Parathyroid adenoma (tissue), 2 donors: ENCODE results near the gene PLA2R1.

ENCODE experiments used
- H2AFZ ChIP-seq: fragments of 300-600 bp; sonication (generic); one replicate; pipeline ENCODE4 v1.7.0; 2017; ENCODE audit warnings: antibody characterized with exemption, mild to moderate bottlenecking
- H3K27ac ChIP-seq: fragments of 300-600 bp; sonication (generic); one replicate; pipeline ENCODE4 v1.7.0; 2017
- H3K27me3 ChIP-seq: fragments of 300-600 bp; sonication (generic); one replicate; pipeline ENCODE4 v1.7.0; 2017; ENCODE audit warnings: low read length; ENCODE audit not compliant: control insufficient read depth, insufficient read depth
- H3K36me3 ChIP-seq: fragments of 300-600 bp; sonication (generic); one replicate; pipeline ENCODE4 v1.7.0; 2017; ENCODE audit warnings: low read length; ENCODE audit not compliant: control insufficient read depth, insufficient read depth
- H3K4me1 ChIP-seq: fragments of 300-600 bp; sonication (generic); one replicate; pipeline ENCODE4 v1.7.0; 2017; ENCODE audit warnings: control low read depth
- H3K4me2 ChIP-seq: fragments of 300-600 bp; sonication (generic); one replicate; pipeline ENCODE4 v1.7.0; 2017; ENCODE audit warnings: low read length
- H3K4me3 ChIP-seq: fragments of 300-600 bp; sonication (generic); one replicate; pipeline ENCODE4 v1.7.0; 2017; ENCODE audit warnings: low read depth, low read length
- H3K79me2 ChIP-seq: fragments of 300-600 bp; sonication (generic); one replicate; pipeline ENCODE4 v1.7.0; 2017; ENCODE audit warnings: control low read depth
- H3K9ac ChIP-seq: fragments of 300-600 bp; sonication (generic); one replicate; pipeline ENCODE4 v1.7.0; 2017; ENCODE audit warnings: mild to moderate bottlenecking
- H3K9me3 ChIP-seq: fragments of 300-600 bp; sonication (generic); one replicate; pipeline ENCODE4 v1.7.0; 2017; ENCODE audit warnings: low read length; ENCODE audit not compliant: control insufficient read depth
- CTCF ChIP-seq: fragments of 300-600 bp; sonication (generic); IDR thresholded peaks from one replicate; pipeline ENCODE4 v1.7.0; 2017; ENCODE audit warnings: antibody characterized with exemption, mild to moderate bottlenecking
- donor health status: primary hyperparathyroidism.

The PLA2R1 gene

GRCh38 chr2:159913900-159914299 is 148.5 kb downstream of the PLA2R1 start:
- no peak overlapping the region for H2AFZ ChIP-seq
- H3K4me3 ChIP-seq, result no peak overlapping the region
- H3K4me2 ChIP-seq, result no peak overlapping the region
- no peaks in the 10 kb centered on the region for H3K4me1 ChIP-seq
- H3K79me2 ChIP-seq, result no peaks in the 10 kb centered on the region
- no peaks in the 10 kb centered on the region for H3K9me3 ChIP-seq
- H3K9ac ChIP-seq, result no peak overlapping the region
- H3K27me3 ChIP-seq, result no peaks in the 10 kb centered on the region
- H3K36me3 ChIP-seq, result no peaks in the 10 kb centered on the region
- H3K27ac ChIP-seq, result no peak overlapping the region
- TF ChIP-seq CTCF, result no peak

- Histone ChIP-seq H3K4me1 (no peaks in the 10 kb centered on the region), H3K27me3 (no peaks in the 10 kb centered on the region)
Observed at GRCh38 chr2:159912580-159912979, 149.8 kb downstream of the PLA2R1 start.

GRCh38 chr2:159910951-159911350 is 151.5 kb downstream of the PLA2R1 start:
- H3K79me2 ChIP-seq, result no peaks in the 10 kb centered on the region
- no peaks in the 10 kb centered on the region for H3K36me3 ChIP-seq
- no peaks in the 10 kb centered on the region for H3K9me3 ChIP-seq
- no peaks in the 10 kb centered on the region for H3K4me1 ChIP-seq
- H3K4me3 ChIP-seq, result no peak overlapping the region
- no peak overlapping the region for H3K9ac ChIP-seq
- no peak overlapping the region for H3K4me2 ChIP-seq
- no peak overlapping the region for H2AFZ ChIP-seq
- no peak for TF ChIP-seq CTCF
- H3K27me3 ChIP-seq, result no peaks in the 10 kb centered on the region
- H3K27ac ChIP-seq, result no peak overlapping the region

More at GRCh38 chr2:159912580-159912979, 149.8 kb downstream of the PLA2R1 start:
- Histone ChIP-seq H3K9ac (no peak overlapping the region), H3K79me2 (no peaks in the 10 kb centered on the region), H3K4me2 (no peak overlapping the region), H3K27ac (no peak overlapping the region), H3K9me3 (no peaks in the 10 kb centered on the region), H3K36me3 (no peaks in the 10 kb centered on the region), H2AFZ (no peak overlapping the region), H3K4me3 (no peak overlapping the region)
- no peak for TF ChIP-seq CTCF

- Histone ChIP-seq H3K4me1 (no peaks in the 10 kb centered on the region), H3K4me2 (no peak overlapping the region), H3K4me3 (no peak overlapping the region), H2AFZ (no peak overlapping the region), H3K27me3 (no peaks in the 10 kb centered on the region), H3K27ac (no peak overlapping the region), H3K79me2 (no peaks in the 10 kb centered on the region), H3K9ac (no peak overlapping the region), H3K36me3 (no peaks in the 10 kb centered on the region), H3K9me3 (no peaks in the 10 kb centered on the region)
- TF ChIP-seq CTCF, result no peak
Observed at GRCh38 chr2:159908623-159909022, 153.8 kb downstream of the PLA2R1 start.

- Histone ChIP-seq H3K9ac (no peak overlapping the region), H3K27ac (no peak overlapping the region), H2AFZ (no peak overlapping the region), H3K36me3 (no peaks in the 10 kb centered on the region), H3K27me3 (no peaks in the 10 kb centered on the region), H3K4me3 (no peak overlapping the region), H3K9me3 (no peaks in the 10 kb centered on the region), H3K4me2 (no peak overlapping the region), H3K79me2 (no peaks in the 10 kb centered on the region), H3K4me1 (no peaks in the 10 kb centered on the region)
- no peak for TF ChIP-seq CTCF
Observed at GRCh38 chr2:159907909-159908308, 154.5 kb downstream of the PLA2R1 start.
